NK-92 (cell line): ENCODE results near the gene LBHD1.
A peak's percentile ranks its signal among the peaks of the same experiment; 100 is the strongest.
"Not testable (repeated sequence)": the region's sequence is repeated elsewhere in the genome, so short reads cannot be mapped to it uniquely, and the experiment has no call there.

Experiments
- DNase-seq: peaks from one replicate; lab custom pipeline; 2025; ENCODE audit not compliant: unreplicated experiment; lab: John Stamatoyannopoulos, UW

LBHD1 gene

DNA sequence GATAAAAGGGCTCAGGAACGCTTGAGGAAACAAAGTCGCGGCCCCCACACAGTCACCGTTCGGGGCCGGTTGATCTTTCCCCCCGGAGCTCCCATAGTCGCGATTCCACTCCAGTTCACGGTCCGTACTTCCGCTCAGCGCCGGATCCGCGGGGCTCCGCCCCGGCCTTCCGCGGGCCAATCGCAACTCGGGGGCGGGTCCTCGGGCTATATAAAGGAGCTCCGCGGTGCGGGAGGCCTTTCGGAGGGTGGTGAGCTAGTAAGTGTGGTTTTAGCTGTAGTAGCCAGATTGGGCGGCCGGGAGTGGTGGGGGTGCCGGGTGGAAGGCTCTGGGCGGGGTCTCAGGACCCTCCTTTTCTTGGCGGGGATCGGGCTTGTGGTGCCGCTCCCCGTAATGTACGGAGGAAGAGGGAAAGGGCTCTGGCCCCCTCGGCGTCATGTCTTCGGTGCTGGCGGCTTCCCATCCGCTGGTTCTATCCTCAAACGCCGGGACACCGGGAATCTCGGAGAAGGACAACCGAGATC, 6.9 kb downstream of the LBHD1 start, which contains the start of the genes C11orf98 and CSKMT:
Gene C11orf98, minus strand, starts transcription at position 136 of the 524 bp plus-strand sequence. Its CDS starts 41 bp downstream, at position 95.
Gene CSKMT, plus strand, starts transcription at position 238 of the 524 bp plus-strand sequence. CDS start 568 bp downstream, outside the sequence.
- DNase-seq = peak; percentile 72

- no peak for DNase-seq
Observed at GRCh38 chr11:62664405-62665074, 7.5 kb downstream of the LBHD1 start.

DNA sequence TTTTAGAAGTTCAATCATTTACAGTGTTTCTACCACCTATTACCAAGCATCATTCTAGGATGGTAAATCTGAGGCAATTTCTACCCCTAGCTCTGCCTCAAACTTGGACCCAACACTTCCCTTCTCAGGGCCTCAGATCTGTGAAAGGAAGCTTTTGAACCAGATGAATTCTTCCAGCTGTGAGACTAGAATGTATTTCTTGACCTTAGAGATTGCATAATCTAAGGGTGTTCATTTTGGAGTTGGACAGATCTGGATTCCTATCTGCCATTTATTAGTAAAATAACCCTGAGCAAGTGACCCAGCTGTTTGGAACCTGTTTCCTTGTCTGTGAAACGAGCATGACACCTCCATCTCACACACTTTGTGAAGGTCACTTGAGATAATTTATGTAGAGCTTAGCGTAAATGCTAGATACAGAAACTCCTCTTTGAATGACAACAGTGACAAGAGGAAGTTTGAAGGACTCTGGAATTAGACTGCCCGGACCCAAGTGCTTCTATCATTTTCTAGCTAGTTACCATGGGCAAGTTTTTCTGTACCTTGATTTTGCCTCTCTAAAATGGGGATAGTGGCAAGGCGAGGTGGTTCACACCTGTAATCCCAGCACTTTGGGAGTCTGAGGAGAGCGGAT, 15.2 kb downstream of the LBHD1 start:
- no peak for DNase-seq

DNA sequence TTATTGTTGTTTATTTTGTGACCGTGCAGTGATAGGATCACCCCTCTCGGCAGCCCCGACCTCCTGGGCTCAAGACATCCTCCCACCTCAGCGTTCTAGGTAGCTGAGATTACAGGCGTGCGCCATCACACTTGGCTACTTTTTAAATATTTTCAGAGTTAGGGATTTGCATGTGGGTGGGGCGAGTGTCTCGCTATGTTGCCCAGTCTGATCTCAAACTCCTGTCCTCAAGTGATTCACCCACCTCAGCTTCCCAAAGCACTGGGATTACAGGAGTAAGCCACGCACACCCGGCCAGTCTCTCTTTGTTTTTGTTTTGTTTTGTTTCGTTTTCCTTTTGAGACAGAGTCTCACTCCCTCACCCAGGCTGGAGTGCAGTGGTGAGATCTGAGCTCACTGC, 17.8 kb downstream of the LBHD1 start:
- no peak for DNase-seq

DNA sequence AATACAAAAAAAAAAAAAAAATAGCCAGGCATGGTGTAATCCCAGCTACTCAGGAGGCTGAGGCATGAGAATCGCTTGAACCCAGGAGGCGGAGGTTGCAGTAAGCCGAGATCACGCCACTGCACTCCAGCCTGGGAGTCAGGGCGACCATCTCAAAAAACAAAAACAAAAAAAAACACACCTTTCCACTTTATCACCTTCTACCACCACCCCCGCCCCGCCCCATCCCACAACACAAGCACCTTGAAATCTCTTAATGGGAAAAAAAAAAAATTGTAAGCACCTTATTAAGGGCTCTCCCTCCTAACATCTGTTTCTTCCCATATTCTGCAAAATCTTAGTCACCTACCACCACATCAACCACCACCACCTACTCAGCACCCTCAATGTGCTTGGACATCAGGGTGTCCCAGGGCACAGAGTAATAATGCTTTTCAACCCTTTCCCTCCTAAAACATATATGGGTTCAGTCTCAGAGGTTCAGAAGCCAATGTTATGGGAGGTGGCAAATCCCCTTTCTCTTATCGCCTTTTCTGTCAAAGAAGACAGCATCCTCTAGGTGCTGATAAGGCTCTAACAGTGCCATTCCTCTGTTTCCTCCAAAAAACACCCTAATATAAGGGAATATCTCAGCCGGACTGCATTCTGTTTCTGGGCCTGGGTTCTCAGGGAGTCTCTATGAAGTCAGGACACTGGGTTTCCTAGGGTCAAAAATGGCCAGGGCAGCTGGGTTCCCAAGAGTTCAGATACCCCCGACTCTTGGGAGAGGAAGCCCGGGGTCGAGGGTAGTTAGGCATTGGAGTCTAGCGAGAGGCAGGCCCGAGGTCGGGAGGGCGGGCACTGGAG, 19.7 kb downstream of the LBHD1 start:
- DNase-seq = no peak

DNA sequence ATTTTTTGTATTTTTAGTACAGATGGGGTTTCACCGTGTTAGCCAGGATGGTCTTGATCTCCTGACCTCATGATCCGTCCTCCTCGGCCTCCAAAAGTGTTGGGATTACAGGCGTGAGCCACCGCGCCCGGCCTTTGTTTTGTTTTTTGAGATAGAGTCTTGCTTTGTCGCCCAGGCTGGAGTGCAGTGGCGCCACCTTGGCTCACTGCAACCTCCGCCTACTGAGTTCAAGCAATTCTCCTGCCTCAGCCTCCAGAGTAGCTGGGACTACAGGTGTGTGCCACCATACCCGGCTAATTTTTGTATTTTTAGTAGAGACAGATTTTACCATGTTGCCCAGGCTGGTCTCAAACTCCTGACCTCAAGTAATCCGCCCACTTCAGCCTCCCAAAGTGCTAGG, 21.8 kb downstream of the LBHD1 start:
- not testable (repeated sequence) for DNase-seq

DNA sequence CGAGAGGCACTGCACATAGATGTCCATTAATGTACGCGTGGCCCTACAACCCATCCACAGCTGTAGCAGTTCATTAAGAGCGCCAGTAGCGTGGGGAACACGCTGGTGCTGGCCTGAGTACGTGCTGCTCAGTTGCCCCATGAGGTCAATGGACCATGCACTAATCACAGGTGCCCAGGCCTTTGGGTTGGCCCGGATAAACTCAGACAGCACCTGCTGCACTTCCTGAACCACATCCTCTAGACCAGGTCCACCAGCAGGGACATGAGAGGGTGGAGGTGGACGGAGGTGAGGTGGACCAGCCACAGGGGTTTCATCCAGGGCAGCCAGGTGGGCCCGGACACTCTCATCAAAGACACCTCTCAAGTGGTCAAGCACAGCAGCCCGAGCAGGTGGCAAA, 22.6 kb downstream of the LBHD1 start:
- no peak for DNase-seq

GRCh38 chr11:62648967-62649364, 23.1 kb downstream of the LBHD1 start:
- no peak for DNase-seq

- DNase-seq = no peak
Observed at GRCh38 chr11:62648185-62648966, 23.7 kb downstream of the LBHD1 start.

- DNase-seq = no peak
Observed at GRCh38 chr11:62647609-62648005, 24.5 kb downstream of the LBHD1 start.

DNA sequence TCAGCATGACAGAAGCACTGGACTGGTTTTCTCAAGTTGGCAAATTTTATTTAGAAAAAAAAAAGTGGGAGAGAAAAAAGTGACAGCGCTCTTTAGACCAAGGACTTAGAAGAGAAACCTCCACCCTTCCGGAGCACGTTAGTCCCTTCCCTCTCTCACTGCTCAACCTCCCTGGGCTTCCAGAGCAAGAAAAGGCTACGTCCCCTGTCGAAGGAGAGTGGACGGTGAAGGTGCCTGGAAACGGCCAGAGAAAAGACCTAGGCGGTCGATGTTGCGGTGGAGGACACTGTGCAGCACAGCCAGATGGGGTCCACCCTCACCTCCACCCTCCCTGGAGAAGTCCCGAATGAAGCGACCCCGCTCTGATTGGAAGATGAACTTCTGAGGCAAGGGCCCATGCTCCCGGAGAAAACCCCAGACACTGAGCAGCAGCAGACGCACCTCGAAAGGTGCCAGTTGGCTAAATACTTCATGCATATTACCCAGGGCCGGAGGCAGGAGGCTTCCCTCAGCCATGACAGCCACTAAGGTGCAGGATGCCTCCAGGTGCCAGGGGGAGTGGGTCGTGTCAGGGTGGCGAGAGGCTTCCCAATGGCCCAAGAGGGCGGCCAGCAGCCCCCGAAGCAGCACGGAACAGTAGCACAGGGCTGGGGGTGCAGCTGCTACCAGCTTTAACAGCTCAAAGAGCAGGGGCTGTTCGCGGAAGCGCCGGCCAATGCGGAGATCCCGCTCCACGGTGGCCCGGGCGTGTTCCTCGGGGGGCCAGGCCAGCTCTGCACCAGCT, 25.1 kb downstream of the LBHD1 start:
- DNase-seq = no peak

DNA sequence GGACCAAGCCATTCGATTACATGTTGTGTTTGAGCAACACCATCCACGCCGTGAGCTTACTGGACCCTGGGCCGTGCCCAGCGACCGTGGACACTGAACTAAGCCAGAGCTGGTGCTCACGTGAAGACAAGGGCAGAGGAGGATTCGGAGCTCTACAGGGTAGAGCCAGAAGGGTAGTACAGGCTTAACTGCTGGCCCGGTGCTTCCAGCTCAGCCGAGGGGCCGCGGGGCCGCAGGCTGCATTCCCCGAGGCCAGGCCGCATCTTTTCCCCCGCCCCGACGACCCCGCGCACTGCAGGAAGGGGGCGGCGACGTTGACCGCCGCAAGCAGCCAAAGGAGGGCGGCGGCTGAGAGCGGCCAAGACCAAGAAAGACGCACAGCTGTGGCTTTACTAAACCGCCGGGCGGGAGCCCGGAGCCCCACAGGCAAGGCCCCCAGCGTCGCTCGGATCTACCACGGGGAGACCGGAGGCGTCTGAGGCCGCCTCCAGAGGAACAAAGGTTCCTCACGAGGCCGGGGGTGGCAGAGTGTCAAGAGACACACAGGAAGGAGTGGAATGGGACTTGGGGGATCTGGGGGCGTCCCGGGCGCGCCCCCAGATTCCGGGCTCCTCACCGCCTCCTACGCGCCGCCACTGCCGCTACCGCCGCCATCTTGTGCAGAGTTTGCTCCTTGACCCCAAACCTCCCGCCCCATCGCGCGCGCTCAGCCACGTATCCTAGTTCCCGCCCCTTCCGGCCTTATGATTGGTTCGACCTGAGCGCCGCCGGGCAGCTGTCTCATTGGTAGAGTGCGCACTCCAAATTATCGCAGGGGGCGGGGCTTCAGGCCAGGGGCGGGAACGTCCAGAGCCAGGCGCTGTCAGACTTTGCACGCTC, 25.9 kb downstream of the LBHD1 start, which contains the start of gene GANAB:
Gene GANAB, minus strand, starts transcription at position 668 of the 879 bp plus-strand sequence. Its CDS starts 14 bp downstream, at position 654.
- DNase-seq = peak; percentile 88

DNA sequence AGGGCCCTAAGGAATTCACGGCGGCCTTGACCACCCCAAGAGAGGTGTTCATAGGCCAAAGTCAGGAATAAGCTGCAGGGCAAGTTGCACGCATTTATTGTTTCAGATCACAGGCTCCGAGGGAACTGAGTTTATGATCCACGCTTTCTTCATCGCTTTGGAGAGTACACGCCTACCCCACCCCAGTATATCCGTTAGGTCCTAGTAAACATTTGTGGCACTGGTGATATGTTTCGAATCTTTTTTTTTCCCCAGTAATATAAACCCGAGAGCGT, 26.5 kb downstream of the LBHD1 start:
- DNase-seq = no peak

DNA sequence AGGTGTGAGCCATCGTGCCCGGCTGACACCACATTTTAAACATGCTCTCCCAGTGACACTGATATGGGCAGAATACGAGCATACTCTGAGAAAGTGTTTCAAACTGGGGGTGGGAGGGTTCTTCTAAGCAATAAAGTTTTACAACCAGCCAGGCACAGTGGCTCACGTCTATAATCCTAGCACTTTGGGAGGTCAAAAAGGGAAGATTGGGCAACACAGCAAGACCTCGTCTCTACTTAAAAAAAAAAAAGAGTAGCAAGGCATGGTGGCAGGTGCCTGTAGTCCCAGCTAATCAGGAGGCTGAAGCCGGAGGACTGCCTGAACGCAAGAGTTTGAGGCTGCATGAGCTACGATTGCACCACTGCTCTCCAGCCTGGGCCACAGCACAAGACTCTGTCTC, 27.8 kb downstream of the LBHD1 start:
- no peak for DNase-seq

DNA sequence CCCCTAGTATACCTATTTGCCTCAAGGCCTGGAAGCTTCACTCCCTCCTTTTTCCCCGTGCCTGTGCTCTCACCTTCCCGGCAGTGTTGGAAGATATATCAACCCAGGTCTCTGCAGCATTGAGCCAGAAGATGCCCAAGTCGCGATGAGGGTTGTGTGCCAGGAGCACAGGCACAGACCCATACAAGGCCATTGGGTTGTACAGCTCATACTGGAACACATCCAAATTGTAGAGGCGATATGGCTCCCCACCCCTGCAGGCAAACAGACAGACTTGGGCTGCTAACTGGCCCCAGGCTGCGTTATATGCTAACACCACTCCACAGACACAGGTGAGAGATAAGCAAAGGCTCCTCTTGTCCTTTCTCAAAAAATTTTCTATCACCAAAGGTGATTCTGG, 39.6 kb downstream of the LBHD1 start:
- DNase-seq = no peak

DNA sequence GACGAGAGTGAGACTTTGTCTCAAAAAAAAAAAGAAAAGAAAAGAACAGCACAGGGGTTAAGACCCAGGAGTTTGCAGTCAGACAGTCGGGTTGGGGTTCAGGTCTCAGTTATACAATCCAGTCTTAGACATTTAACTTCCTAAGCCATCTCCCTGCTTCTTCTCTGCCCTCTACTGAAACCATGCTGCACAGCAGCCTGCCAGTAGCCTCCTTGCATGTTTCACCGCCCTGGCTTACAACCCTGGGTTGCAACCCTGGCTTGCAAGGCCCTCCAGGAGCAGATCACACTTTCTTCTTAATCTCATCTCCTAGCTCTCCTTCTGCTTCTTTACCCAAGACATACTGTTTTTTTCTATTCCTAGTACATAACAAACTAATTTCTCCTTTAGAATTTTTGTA, 44.4 kb downstream of the LBHD1 start:
- no peak for DNase-seq

DNA sequence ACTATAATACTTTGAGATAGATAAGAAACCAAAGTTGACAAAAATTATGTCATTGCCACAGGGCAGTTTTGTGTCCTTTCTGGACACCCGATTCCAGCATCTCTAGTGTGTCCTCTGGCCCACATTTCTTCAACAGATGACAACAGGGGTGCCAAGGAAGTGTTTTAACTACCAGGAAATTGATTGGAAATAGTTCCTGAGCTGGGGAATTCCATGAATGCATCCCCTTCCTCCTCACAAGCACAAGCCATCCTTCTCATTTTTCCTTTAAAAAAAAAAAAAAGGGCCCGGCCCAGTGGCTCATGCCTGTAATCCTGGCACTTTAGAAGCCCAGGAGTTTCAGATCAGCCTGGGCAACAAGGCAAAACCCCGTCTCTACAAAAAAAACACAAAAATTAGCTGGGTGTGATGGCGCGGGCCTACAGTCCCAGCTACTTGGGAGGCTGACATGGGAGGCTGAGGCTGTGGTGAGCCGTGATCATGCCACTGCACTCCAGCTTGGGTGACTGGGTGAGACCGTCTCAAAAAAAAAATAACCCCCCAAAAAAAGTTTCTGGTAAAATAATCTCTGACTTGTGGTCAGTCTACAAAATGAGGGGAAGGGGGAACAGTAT, 49.5 kb downstream of the LBHD1 start:
- no peak for DNase-seq

DNA sequence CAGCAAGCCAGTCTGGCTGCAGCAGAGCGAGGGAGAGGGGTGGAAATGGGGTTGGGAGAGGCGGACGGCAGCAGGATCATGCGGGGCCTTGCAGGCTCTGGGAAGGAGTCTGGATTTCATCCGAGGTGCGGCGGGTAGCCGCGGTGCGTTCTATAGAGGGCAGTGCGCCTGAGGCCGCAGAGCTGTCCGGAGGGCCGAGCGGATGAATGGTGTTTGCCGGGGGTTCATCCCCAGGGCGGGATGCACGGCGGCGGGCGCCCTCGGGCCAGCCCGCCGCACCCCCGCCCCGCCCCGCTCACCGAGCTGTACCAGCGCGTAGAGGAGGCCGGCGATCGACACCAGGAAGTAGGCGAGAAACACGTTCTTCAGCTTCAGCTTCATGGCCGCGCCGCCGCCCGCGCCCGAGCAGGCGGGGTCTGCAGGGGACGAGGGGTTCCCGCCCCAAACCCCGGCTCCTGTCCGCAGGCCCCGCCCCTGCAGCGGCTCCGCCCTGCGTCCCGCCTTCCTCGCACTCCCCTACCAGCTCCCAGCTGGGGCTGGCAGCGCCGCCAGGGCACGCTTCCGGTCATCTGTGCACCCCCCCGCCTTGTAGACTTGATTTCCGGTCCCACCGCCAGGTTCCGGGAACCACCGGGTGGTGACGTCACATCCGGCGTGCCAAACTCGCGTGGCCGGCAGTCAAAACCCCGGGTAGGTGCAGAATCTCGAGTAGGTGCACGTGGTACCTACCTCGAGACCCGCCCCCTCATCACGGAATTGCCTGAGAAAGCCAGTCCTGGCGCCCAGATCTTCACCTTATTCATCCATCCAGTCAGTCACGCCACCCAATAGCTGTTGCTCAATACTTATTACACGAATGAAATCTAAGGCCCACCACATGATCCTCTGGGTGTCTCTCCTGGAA, 50.2 kb downstream of the LBHD1 start, which contains the start of gene B3GAT3:
Gene B3GAT3, minus strand, starts transcription at position 420 of the 904 bp plus-strand sequence. Its CDS starts 39 bp downstream, at position 381.
- peak; percentile 71 for DNase-seq
